ENCODE results near the gene C14orf39. TPM values are rescaled to one million over a fixed set of nuclear protein-coding genes. Genes with fewer than 3 reads are reported as not detected.
"Not testable (repeated sequence)": the region's sequence is repeated elsewhere in the genome, so short reads cannot be mapped to it uniquely, and the experiment has no call there.

The C14orf39 gene
- total RNA-seq, 2 donors from 2014 or later = not detected

GRCh38 chr14:60485057-60485597, 736 bp downstream of the C14orf39 start:
- Histone ChIP-seq H3K27me3 (peaks cover 0 to 14% of the 10 kb centered on the region in 2 donors), H3K4me3 (no peak overlapping the region), H3K9me3 (peaks cover 0 to 5% (median under 1%) of the 10 kb centered on the region in 3 donors), H3K27ac (no peak overlapping the region), H3K4me1 (peaks cover 10% of the 10 kb centered on the region), H3K36me3 (replicated peaks in 1 of 2; ENCODE audit: insufficient read depth in 1 of 2, low read depth in 2 of 2) (no peaks in the 10 kb centered on the region)
- no peak for DNase-seq
- intact Hi-C loops (cut with DNase I) = no loop called here
- TF ChIP-seq POLR2A (IDR thresholded peaks at IDR 0.05) (no peak), CTCF (IDR thresholded peaks at IDR 0.05) (no peak)
- 9 to 18% methylated on average over 25 of the region's 25 CpGs for WGBS, 2 donors
- ATAC-seq = no peak

GRCh38 chr14:60482743-60483142, 3.1 kb downstream of the C14orf39 start:
- no peak for ATAC-seq
- WGBS, 2 donors = 79 to 83% methylated on average over 1 of the region's 1 CpG

GRCh38 chr14:60480248-60480647, 5.6 kb downstream of the C14orf39 start:
- ATAC-seq; H3K27ac ChIP-seq; H3K27me3 ChIP-seq; H3K4me1 ChIP-seq; intact Hi-C loops (cut with DNase I); DNase-seq; H3K36me3 ChIP-seq (replicated peaks in 1 of 2; ENCODE audit: insufficient read depth in 1 of 2, low read depth in 2 of 2); H3K9me3 ChIP-seq; H3K4me3 ChIP-seq: not testable (repeated sequence)
- WGBS, 2 donors = 84 to 92% methylated on average over 7 of the region's 7 CpGs

More at GRCh38 chr14:60482743-60483142, 3.1 kb downstream of the C14orf39 start:
- Histone ChIP-seq H3K36me3 (replicated peaks in 1 of 2; ENCODE audit: insufficient read depth in 1 of 2, low read depth in 2 of 2) (no peaks in the 10 kb centered on the region), H3K27ac (no peak overlapping the region), H3K9me3 (peaks cover 0 to 9% (median 2%) of the 10 kb centered on the region in 3 donors), H3K4me3 (no peak overlapping the region), H3K27me3 (peaks cover 0 to 14% of the 10 kb centered on the region in 2 donors), H3K4me1 (peaks cover 10% of the 10 kb centered on the region)
- intact Hi-C loops (cut with DNase I) = no loop called here
- no peak for DNase-seq
- TF ChIP-seq POLR2A (IDR thresholded peaks at IDR 0.05) (no peak), CTCF (IDR thresholded peaks at IDR 0.05) (no peak)

GRCh38 chr14:60455875-60456274, 30.0 kb downstream of the C14orf39 start:
- no peak overlapping the region for H3K27ac ChIP-seq
- H3K4me1 ChIP-seq = no peaks in the 10 kb centered on the region
- no peaks in the 10 kb centered on the region for H3K9me3 ChIP-seq
- TF ChIP-seq POLR2A (IDR thresholded peaks at IDR 0.05) = no peak
- no peak for TF ChIP-seq CTCF (IDR thresholded peaks at IDR 0.05)
- H3K36me3 ChIP-seq (replicated peaks in 1 of 2; ENCODE audit: insufficient read depth in 1 of 2, low read depth in 2 of 2) = no peaks in the 10 kb centered on the region
- H3K4me3 ChIP-seq = no peak overlapping the region
- intact Hi-C loops (cut with DNase I) = no loop called here
- H3K27me3 ChIP-seq = no peaks in the 10 kb centered on the region
- DNase-seq (no peak), ATAC-seq (no peak)
- WGBS, 2 donors = 49 to 66% methylated on average over 4 of the region's 4 CpGs

GRCh38 chr14:60430276-60430675, 55.6 kb downstream of the C14orf39 start:
- Histone ChIP-seq H3K36me3 (replicated peaks in 1 of 2; ENCODE audit: insufficient read depth in 1 of 2, low read depth in 2 of 2) (no peaks in the 10 kb centered on the region), H3K4me1 (no peaks in the 10 kb centered on the region), H3K27me3 (no peaks in the 10 kb centered on the region), H3K9me3 (peaks cover 0 to 5% (median 0%) of the 10 kb centered on the region in 3 donors), H3K27ac (no peak overlapping the region), H3K4me3 (no peak overlapping the region)
- no peak for TF ChIP-seq POLR2A (IDR thresholded peaks at IDR 0.05)
- DNase-seq (no peak), ATAC-seq (no peak)
- intact Hi-C loops (cut with DNase I) = no loop called here
- 45 to 46% methylated on average over 2 of the region's 2 CpGs for WGBS, 2 donors

- H3K27me3 ChIP-seq = no peaks in the 10 kb centered on the region
- H3K4me1 ChIP-seq = no peaks in the 10 kb centered on the region
- H3K27ac ChIP-seq = no peak overlapping the region
- no peaks in the 10 kb centered on the region for H3K9me3 ChIP-seq
- no peak for DNase-seq
- intact Hi-C loops (cut with DNase I) = no loop called here
- 80 to 83% methylated on average over 5 of the region's 5 CpGs for WGBS, 2 donors
- no peaks in the 10 kb centered on the region for H3K36me3 ChIP-seq (replicated peaks in 1 of 2; ENCODE audit: insufficient read depth in 1 of 2, low read depth in 2 of 2)
- H3K4me3 ChIP-seq = no peak overlapping the region
- no peak for ATAC-seq
- TF ChIP-seq POLR2A (IDR thresholded peaks at IDR 0.05) = no peak
- no peak for TF ChIP-seq CTCF (IDR thresholded peaks at IDR 0.05)
Measured at GRCh38 chr14:60420050-60420449, 65.8 kb downstream of the C14orf39 start.

GRCh38 chr14:60397550-60397949, 88.3 kb downstream of the C14orf39 start:
- intact Hi-C loops (cut with DNase I); H3K36me3 ChIP-seq (replicated peaks in 1 of 2; ENCODE audit: insufficient read depth in 1 of 2, low read depth in 2 of 2); H3K27ac ChIP-seq; H3K9me3 ChIP-seq; H3K27me3 ChIP-seq; ATAC-seq; H3K4me3 ChIP-seq; H3K4me1 ChIP-seq; DNase-seq: not testable (repeated sequence)
- WGBS, 2 donors = 88 to 90% methylated on average over 22 of the region's 22 CpGs
